NCI-H748 treated with DMSO at 0.1 percent for 48 hours (cell line): ENCODE data around the gene PNLDC1.

Experiments
- DNase-seq: peaks from one replicate; lab custom pipeline; 2025; lab: John Stamatoyannopoulos, UW

PNLDC1 gene

GRCh38 chr6:159853754-159854153, 53.7 kb downstream of the PNLDC1 start:
- no peak for DNase-seq

DNA sequence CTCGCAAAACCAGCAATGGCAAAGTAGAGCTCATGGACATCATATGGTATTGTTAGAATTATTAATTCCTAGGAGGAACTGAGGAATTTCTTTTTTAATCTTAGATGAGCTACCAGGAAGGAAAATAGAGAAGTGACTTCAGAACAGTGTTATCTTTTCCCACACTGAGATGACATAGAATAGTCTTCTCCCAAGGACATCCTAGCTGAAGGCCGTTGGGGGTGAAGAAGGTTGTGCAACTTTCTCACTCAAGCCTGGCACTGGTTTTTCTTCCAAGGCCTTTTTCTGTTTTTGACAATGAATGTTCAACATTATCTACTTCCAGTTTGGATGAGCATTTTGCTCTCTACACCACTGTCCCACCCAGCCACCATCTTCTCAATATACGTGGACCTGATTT, 54.9 kb downstream of the PNLDC1 start:
- DNase-seq = no peak

GRCh38 chr6:159858259-159858658, 58.2 kb downstream of the PNLDC1 start:
- DNase-seq = no peak

GRCh38 chr6:159860482-159860881, 60.4 kb downstream of the PNLDC1 start:
- no peak for DNase-seq

GRCh38 chr6:159862103-159862502, 62.0 kb downstream of the PNLDC1 start:
- no peak for DNase-seq

DNA sequence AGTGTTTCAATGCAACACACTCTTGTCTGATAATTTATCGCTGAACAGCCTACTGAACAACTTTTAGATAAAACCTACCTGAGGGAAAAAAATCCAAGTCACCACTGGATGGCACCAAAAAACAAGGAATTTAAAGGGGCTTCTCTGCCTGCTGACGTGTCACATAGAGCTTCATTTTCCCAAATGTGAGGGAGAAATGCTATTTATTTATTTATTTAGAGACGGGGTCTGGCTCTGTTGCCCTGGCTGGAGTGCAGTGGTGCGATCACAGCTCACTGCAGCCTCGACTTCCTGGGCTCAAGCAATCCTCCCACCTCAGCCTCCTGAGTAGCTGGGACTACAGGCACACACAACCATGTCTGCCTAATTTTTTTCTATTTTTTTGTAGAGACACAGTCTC, 63.3 kb downstream of the PNLDC1 start:
- DNase-seq = peak; percentile 3

GRCh38 chr6:159865226-159865920, 65.3 kb downstream of the PNLDC1 start:
- DNase-seq = no peak

GRCh38 chr6:159866286-159867247, 66.5 kb downstream of the PNLDC1 start:
- DNase-seq = no peak
